ENCODE data around the gene HOXC6.

DNA sequence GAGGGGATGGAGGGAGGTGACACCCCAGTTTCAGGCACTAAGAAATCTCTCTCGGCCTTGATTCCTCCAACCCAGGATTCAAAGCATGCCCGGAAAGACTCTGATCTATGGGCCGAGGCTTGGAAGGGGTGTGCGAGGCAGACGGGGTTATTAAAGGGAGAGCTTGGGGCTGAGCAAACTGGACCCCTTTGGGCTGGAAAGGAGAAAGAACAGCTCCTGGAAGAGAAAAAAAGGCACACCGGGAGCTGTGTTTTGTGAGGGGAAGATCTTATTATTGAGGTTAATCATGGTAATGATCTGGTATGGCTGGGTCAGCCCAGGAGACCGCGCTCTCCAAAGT is 19.7 kb downstream of the HOXC6 start:
- TF ChIP-seq, protein P1, sequence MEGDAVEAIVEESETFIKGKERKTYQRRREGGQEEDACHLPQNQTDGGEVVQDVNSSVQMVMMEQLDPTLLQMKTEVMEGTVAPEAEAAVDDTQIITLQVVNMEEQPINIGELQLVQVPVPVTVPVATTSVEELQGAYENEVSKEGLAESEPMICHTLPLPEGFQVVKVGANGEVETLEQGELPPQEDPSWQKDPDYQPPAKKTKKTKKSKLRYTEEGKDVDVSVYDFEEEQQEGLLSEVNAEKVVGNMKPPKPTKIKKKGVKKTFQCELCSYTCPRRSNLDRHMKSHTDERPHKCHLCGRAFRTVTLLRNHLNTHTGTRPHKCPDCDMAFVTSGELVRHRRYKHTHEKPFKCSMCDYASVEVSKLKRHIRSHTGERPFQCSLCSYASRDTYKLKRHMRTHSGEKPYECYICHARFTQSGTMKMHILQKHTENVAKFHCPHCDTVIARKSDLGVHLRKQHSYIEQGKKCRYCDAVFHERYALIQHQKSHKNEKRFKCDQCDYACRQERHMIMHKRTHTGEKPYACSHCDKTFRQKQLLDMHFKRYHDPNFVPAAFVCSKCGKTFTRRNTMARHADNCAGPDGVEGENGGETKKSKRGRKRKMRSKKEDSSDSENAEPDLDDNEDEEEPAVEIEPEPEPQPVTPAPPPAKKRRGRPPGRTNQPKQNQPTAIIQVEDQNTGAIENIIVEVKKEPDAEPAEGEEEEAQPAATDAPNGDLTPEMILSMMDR (tag by site-specific recombination; IDR thresholded peaks at IDR 0.05): no peak
- no peak for TF ChIP-seq ZNF23 (tag by site-specific recombination; IDR thresholded peaks at IDR 0.05; ENCODE audit: borderline replicate concordance)
- TF ChIP-seq ZNF391 (tag by site-specific recombination; IDR thresholded peaks at IDR 0.05; ENCODE audit: borderline replicate concordance, low read depth): no peak
- TF ChIP-seq ZNF555 (tag by site-specific recombination; conservative IDR thresholded peaks at IDR 0.05): no peak
- TF ChIP-seq TCF7L2 (IDR thresholded peaks at IDR 0.05; ENCODE audit: borderline replicate concordance, low read depth, low read length): no peak
- no peak for TF ChIP-seq ZNF324 (tag by site-specific recombination; IDR thresholded peaks at IDR 0.05)
- TF ChIP-seq PRDM1 (tag by site-specific recombination; IDR thresholded peaks at IDR 0.05): no peak
- TF ChIP-seq, protein P2, sequence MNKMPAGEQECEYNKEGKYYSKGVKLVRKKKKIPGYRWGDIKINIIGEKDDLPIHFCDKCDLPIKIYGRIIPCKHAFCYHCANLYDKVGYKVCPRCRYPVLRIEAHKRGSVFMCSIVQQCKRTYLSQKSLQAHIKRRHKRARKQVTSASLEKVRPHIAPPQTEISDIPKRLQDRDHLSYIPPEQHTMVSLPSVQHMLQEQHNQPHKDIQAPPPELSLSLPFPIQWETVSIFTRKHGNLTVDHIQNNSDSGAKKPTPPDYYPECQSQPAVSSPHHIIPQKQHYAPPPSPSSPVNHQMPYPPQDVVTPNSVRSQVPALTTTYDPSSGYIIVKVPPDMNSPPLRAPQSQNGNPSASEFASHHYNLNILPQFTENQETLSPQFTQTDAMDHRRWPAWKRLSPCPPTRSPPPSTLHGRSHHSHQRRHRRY (tag by site-specific recombination; IDR thresholded peaks at IDR 0.05): no peak
- TF ChIP-seq ZBTB7A (tag by site-specific recombination; IDR thresholded peaks at IDR 0.05; ENCODE audit: low read depth): no peak
- TF ChIP-seq ZNF16 (tag by site-specific recombination; IDR thresholded peaks at IDR 0.05; ENCODE audit: low read depth): no peak
- no peak for TF ChIP-seq KLF10 (tag by site-specific recombination; IDR thresholded peaks at IDR 0.05)
- TF ChIP-seq ZNF792 (tag by site-specific recombination; IDR thresholded peaks at IDR 0.05): no peak
- TF ChIP-seq BCL11A (tag by site-specific recombination; IDR thresholded peaks at IDR 0.05; ENCODE audit: low read depth): no peak
